ENCODE results near the gene AP2A1.

AP2A1 gene

GRCh38 chr19:49838885-49839588, 72.2 kb downstream of the AP2A1 start:
- no peak for DNase-seq (ENCODE audit: low read depth, low spot score)
- TF ChIP-seq CTCF (IDR thresholded peaks at IDR 0.05; ENCODE audit: low read depth, low read length) = no peak
- no peak overlapping the region for H3K4me3 ChIP-seq (ENCODE audit: low read depth, low read length)
- in situ Hi-C loops (cut with HindIII; ENCODE audit: low sequenced_read_pairs) = no loop called here

DNA sequence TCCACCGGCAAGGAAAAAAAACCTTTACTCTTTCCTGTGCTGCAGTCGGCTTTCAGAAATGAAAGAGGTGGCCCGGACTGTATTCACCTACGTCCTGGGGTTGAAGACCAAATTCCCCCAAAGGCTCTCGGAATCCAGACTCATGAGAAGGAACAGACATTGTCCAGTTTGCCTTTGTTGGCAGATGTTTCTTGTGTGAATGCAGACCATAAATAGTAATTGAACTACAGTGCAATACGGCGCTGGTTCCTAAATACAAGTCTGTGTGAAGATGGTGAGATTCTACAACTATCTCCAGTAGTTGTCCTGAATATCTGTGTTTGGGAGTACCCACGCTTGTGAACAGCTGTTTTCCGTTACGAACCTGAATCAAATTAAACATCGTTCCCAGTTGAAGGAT, 72.9 kb downstream of the AP2A1 start:
- H3K4me3 ChIP-seq (ENCODE audit: low read depth, low read length) = no peak overlapping the region
- no peak for TF ChIP-seq CTCF (IDR thresholded peaks at IDR 0.05; ENCODE audit: low read depth, low read length)
- no peak for DNase-seq (ENCODE audit: low read depth, low spot score)
- in situ Hi-C loops (cut with HindIII; ENCODE audit: low sequenced_read_pairs) = no loop called here

DNA sequence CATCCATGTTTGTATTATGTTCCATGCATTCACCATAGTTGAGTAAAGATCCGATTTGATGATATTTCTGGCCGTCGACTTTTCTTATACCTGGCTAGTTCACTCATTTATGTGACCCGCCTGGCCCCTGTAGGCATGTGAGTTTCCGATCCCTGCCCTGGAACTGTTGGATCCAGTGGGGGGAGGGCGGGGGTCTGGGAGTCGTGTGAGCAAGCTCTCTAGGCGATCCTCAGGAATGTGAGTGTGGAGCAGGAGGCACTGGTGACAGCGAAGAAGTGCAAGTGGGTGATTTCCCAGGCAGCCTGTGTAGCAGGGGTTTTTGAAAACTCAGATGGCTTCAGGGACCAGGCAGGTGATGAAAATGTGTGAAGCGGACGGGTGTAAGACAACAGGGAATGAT, 73.5 kb downstream of the AP2A1 start:
- in situ Hi-C loops (cut with HindIII; ENCODE audit: low sequenced_read_pairs) = no loop called here
- no peak overlapping the region for H3K4me3 ChIP-seq (ENCODE audit: low read depth, low read length)

GRCh38 chr19:49840736-49841249, 74.0 kb downstream of the AP2A1 start:
- DNase-seq (ENCODE audit: low read depth, low spot score) = no peak
- no peak overlapping the region for H3K4me3 ChIP-seq (ENCODE audit: low read depth, low read length)
- in situ Hi-C loops (cut with HindIII; ENCODE audit: low sequenced_read_pairs) = no loop called here
- no peak for TF ChIP-seq CTCF (IDR thresholded peaks at IDR 0.05; ENCODE audit: low read depth, low read length)

More for the DNA sequence above, 73.5 kb downstream of the AP2A1 start:
- TF ChIP-seq CTCF (IDR thresholded peaks at IDR 0.05; ENCODE audit: low read depth, low read length) = no peak
- no peak for DNase-seq (ENCODE audit: low read depth, low spot score)

DNA sequence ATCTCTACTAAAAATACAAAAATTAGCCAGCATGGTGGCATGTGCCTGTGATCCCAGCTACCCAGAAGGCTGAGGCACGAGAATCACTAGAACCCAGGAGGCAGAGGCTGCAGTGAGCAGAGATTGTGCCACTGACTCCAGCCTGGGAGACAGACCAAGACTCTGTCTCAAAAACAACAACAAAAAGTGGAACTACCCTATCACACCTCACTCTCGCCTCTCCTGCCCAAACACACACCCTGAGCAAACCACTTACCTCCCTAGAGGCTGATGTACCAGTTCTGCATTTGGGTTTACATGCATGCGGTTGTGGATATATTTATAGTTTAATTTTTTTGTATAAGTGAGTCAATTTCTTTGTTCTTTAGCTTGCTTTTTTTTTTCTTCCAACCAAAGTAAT, 76.5 kb downstream of the AP2A1 start:
- no peak overlapping the region for H3K4me3 ChIP-seq (ENCODE audit: low read depth, low read length)
- DNase-seq (ENCODE audit: low read depth, low spot score) = no peak
- in situ Hi-C loops (cut with HindIII; ENCODE audit: low sequenced_read_pairs) = no loop called here
- TF ChIP-seq CTCF (IDR thresholded peaks at IDR 0.05; ENCODE audit: low read depth, low read length) = no peak

GRCh38 chr19:49844138-49845095, 77.6 kb downstream of the AP2A1 start:
- in situ Hi-C loops (cut with HindIII; ENCODE audit: low sequenced_read_pairs) = no loop called here
- no peak for TF ChIP-seq CTCF (IDR thresholded peaks at IDR 0.05; ENCODE audit: low read depth, low read length)
- no peak for DNase-seq (ENCODE audit: low read depth, low spot score)
- H3K4me3 ChIP-seq (ENCODE audit: low read depth, low read length) = no peak overlapping the region

Measured in astrocyte of the spinal cord (primary cell).